Epidermal melanocyte (primary cell): ENCODE data around the gene IDE.

Experiments used
- DNase-seq: peaks from one replicate; pipeline ENCODE4 v3.0.0; 2011; ENCODE audit warnings: low spot score; ENCODE audit not compliant: insufficient read length

IDE gene

DNA sequence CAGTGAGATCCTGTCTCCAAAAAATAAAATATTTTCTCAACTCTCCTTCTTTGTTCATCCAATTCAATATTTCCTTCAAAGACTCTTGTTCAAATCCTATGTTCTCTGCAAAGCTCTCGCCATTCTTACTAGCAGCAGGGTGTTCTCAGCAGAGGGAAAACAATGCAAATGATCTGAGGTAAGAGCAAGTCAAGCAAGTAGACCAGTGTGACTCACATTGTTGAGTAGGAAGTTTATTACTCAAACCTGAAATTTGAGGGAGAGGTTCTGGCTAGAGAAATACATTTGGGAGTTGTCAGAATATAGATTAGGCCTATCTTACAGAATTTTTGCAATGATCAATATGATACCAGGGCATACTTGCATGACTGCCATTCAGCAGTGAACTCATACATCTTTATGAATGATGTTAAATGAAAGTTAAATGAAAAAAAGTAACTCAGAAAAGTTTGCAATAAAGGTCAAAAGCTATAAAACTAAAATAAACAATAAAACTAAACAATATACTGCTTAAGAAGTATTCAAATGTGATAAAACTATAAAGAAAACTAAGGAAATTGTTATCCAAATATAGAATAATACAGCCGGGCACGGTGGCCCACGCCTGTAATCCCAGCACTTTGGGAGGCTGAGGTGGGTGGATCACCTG, 5.8 kb downstream of the IDE start:
- no peak for DNase-seq

DNA sequence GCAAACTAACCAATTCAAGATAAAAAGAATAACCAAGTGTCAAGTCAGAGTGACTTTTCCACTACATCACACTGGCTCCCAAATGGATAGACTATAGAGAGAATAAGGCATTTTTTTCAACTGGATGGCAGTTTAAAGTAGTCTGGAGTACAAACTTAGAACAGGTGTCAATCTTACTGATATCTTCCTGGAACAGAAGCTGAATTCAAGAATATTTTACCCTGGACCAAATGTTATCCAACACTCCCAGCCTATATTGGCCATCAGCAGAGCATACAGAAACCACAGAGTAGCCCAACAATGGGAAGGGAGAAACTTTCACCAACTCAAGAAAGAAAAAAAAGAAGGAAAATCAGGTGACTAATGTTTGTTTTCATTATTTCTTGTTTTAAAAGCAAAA, 11.5 kb downstream of the IDE start:
- DNase-seq, result no peak

DNA sequence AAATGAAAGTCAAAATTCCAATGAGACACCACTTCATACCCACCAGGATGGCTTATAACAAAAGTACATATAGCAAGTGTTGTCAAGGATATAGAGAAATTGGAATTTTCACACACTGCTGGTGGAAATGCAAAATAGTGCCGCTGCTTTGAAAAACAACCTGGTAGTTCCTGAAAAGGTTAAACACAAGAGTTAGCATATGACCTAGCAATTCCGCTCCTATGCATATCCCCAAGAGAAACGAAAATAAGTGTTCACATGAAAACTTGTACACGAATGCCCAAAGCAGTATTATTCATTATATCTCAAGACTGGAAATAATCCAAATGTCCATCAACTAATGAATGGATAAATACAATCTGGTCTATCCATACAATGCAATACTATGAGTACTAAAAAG, 14.8 kb downstream of the IDE start:
- no peak for DNase-seq

DNA sequence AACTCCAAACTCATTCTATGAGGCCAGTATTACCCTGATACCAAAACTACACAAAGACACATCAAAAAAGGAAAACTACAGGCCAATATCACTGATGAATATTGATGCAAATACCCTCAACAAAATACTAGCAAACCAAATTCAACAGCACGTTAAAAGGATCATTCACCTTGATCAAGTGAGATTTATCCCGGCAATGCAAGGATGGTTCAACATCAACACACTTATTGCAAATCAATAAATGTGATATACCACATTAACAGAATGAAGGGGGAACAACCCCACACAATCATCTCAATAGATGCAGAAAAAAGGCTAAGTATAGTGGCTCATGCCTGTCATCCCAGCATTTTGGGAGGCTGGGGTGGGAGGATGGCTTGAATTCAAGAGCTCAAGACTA, 19.9 kb downstream of the IDE start:
- DNase-seq, result no peak

DNA sequence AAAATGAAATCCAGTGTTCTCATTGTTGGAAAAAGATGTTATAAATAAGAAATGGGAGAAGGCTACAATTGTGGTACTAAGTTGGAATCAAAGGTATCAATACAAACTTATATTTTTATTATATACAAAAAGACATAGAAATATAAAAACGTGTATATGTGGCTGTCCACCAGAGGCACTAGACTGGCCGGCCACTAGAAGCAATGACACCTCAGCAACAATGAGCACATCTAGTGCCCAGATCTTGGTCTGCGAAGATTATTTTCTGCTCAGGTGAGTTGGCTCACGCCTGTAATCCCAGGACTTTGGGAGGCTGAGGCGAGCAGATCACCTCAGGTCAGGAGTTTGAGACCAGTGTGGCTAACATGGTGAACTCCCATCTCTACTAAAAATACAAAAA, 21.6 kb downstream of the IDE start:
- DNase-seq, result no peak

DNA sequence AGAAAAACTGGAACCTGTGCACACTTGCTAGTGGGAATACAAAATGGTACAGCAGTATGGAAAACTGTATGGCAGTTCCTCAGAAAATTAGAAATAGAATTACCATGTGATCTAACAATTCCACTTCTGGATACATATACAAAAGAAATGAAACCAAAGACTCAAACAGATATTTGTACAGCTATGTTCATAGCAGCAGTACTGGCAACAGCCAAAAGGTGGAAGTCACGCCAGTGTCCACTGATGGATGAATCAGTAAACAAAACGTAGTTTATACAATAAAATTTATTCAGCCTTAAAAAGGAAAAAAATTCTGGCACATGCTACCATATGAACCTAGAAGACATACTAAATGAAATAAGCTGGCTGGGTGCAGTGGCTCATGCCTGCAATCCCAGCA, 23.0 kb downstream of the IDE start:
- no peak for DNase-seq

DNA sequence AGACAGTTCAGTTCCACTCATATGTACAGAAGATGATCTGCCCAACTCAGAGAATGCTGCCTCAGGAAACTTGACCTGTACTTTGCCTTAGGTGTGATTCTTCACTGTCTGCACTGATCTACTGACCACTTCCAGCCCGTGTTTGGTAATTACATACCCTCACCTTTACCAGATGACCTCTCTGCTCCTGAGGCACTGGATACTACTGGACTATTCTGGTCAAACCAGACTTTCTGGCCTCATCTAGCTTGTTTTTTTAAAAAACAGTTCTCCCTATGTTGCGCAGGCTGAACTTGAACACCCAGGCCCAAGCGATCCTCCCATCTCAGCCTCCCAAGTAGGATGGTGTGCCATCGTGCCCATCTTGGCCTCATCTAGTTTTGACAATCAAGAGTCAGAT, 26.2 kb downstream of the IDE start:
- DNase-seq, result no peak

DNA sequence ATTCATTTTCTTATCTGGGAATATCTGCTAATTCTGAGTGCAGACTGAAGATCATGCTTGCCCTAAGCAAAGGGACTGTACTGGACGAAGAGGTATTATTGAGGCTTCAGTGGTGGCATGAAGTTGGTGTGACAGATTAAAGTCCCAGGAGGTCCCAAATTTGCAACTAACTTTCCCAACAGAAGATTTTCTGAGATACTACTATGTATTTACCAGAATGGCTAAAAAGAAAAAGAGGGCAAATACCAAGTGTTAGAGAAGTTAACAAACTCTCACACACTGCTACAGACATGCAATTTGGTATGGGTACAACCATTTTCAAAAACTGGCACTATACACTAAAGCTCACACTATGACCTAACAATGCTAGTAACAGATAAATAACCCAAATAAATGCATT, 28.3 kb downstream of the IDE start:
- DNase-seq, result no peak

DNA sequence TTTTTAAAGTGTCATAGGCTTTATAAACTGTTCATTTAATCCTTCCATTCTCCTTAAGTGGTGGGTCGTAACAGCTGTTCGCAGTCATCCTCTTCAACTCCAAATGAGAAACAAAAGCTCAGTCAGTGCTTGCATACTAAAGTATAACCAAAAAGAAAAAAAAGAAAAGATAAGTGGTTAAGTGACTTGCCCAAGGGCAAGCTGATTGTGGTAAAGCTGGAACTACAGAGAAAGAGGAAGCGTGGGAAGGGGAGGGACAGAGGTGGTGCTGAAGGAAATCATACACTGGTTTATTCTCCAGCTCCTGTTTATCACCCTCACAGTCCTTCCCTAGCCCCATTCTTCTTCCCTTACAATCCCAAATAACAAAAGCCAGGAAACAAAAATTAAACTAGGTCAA, 29.6 kb downstream of the IDE start:
- peak; percentile 37 for DNase-seq

DNA sequence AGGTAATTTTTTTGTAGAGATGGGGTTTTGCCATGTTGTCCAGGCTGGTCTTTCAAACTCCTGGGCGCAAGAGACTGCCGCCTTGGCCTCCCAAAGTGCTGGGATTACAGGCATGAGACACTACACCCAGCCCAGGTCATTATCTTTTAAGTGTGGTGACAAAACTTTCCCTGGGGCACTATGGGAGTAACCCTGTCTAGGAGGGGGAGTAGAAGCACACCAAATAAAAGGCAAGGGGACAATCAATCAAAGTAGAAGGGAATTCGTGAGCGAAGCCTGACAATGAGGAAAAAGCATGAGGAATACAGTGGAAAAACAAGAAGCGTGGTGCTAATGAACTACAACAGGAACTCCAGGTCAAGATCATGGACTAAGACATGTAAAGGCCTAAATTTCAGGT, 31.4 kb downstream of the IDE start:
- DNase-seq, result no peak

DNA sequence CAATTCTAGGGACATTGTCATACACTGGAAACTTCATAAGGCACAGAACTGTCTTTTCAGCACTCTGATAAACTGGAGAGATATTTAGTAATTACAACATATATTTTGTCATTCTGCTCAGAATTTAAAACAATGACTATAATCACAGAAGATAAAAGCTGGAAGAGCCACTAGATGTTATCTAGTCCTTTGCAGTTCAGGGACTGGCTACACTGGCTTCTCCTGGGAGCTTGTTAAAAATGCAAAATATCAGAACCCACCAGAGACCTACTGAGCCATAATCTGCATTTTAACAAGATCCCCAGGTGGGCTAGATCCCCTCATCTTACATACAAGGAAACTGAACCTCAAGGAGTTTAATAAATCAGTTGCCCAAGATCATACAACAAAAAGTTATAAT, 32.3 kb downstream of the IDE start:
- no peak for DNase-seq

DNA sequence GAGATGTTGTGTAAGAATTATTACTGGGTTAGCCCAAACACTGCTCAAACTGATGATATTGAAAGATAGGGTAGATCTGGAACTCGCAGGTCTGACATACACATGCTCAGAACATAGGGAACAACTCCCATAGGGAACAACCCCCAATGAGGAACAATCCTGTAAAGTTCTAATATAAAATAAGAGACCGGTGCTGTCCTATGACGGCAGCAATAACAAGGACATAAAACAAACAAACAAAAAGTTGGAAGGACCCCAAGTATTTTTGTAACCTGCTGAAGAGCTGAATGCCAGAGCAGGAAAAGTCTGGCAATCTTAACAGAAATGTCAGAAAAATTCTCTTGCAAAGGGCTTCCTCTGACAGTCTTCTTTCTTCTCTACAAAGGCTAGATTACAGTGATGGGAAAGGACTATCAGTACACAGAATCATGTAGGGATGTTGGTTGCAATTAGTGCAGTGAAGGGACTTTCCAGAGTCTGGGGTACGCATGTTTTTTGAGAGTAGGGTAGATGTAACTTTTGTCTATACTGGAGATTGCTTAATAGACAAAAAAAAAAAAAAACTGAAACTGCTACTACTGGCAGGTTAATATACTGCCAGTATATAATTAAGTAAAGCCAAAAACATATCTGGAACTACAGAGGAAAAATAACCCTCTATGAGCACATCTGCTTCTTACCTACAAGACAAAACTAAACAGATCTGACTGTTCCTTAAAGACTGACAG, 35.5 kb downstream of the IDE start:
- DNase-seq, result no peak

DNA sequence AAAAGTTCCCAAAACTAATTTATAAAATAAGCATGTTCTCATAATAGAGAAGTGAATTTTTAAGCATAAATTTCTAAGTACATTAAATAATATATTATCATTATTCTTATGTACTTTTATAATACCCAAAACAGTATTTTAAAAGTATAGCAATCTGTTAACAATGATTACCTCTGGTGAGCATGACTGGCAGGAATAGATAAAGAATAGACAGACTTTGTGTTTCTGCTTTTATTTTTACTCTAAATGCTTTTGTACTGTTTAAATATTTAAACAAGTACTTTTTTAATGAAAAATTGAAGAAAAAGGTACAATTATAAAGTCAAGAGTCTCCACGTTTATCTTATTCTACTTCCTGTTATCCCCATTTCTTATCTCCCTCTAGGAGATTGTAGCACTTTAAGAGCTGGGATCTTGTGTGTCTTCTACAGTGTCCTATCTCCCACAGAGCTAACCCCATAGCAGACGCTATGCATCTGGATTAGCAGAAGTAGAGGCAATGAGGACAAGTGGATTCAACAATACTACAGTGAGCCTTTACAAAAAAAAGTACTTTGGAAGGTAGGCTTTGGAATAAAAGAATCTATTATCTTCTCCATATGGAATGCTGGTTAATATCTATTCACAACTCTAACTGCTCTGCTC, 42.9 kb downstream of the IDE start:
- no peak for DNase-seq

DNA sequence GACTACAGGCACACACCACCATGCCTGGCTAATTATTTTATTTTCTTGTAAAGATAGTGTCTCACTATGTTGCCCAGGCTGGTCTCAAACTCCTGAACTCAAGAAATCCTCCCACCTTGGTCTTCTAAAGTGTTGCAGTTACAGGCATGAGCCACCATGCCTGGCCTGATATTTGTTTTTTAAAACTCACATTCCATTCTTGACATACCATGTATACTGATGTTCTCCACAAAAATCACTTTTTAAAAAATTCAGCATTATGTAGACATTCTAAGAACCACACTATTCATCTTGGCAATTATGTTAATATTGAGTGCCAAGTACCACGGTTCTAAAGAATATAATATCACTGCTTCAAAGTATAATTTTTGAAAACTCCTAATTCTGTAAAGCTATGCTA, 43.5 kb downstream of the IDE start:
- no peak for DNase-seq

DNA sequence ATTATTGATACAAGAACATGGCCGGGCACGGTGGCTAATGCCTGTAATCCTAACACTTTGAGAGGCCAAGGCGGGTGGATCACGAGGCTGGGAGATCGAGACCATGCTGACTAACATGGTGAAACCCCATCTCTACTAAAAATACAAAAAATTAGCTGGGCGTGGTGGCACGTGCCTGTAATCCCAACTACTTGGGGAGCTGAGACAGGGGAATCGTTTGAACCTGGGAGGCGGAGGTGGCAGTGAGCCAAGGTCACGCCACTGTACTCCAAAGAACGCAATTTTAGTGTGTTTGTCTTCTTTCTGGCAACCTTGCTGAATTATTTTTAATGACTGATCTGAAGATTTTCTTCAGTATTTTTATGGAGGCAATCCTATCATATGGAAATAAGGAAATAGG, 46.2 kb downstream of the IDE start:
- DNase-seq, result no peak

DNA sequence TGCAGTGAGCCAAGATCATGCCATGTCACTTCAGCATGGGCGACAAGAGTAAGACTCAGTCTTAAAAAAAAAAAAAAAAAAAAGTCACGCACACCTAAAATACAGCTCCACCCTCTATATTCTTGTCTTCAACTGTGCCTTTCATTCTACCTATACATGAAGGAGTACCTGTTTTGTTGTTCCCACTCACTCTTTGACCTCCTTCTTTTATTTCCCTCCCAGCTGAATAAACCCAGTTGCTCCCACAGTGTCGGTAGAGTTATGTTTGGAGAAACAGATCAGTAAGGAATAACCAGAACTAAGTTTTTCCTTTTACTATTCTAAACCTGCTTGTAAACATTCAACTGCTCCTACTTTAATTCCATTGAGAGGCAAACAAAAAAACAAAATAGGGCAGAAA, 50.3 kb downstream of the IDE start:
- DNase-seq, result no peak

DNA sequence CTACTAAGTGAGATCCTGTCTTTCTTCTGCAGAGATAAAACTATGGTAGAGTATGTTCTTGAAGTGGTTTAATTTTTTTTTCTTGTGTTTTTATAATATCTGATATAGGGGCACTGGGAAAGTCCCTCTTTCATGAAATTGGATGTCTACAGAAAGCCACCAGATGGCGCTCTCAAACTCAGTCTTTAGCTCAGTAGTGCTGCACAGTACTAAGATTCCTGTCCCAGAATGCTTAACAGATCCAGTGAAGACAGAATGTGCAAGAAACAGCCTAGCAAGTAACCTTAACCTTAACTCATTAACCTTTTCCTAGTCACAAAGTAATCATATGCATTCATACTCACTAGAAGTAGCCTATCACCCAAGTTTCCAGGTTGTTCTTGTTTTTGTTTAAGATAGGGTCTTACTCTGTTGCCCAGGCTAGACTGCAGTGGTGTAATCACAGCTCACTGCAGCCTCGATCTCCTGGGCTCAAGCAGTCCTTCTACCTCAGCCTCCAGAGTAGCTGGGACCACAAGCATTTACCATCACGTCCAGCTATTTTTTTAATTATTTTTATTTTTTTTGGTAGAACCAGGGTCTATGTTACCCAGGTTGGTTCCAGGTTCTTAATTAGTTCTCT, 56.7 kb downstream of the IDE start:
- peak; percentile 37 for DNase-seq

DNA sequence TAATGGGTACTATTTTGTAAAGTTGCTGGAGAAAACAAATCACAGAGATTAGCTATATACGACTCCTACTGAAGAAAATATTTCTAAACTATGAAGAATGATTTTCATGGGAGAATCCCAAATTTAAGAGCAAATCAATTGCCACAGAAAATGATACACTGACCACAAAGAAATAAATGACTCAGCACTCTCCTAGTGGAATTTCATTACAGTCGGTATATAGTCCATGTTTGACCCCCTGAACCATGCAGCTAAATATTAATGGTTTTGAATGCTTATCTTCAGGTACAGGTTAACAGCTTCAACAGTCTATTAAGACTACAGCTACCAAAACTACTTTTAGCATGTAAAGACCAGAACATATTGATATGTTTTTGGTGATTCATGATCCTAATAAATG, 65.0 kb downstream of the IDE start:
- no peak for DNase-seq

DNA sequence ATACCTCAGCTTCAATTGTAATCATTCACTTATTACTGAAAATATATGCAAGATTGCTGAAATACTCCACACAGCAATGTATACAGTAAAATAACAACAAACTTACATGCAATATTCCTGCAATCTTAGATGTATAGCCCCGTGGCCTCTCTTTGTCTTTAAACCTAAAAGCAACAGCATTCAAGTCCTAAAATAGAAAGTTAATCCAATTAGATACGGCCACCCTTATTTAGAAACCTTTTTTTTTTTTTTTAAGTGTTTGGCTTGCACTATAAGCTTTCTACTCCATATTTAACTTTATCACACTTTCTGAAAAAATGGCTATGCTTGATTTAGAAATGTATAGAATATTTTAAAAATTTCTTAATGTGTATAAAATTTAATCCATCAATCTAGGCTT, 67.6 kb downstream of the IDE start:
- DNase-seq, result no peak

DNA sequence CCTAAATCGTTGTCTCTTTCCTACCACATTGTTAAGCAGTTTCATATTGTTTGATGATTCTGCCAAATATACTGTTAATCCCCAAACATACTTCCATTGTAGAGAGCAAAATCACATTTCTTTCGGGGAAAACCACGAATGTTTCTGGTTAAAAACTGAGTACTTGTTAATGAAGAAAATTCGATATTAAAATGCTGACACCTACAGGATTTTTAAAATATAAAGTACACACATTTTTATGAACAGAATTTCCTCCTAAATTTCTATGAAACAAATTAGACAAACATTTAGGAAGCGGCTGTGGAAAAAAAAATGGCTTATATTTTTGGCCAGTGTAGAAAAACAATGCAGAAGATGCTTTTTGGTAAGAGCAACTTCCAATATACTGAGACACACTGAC, 68.8 kb downstream of the IDE start:
- no peak for DNase-seq

DNA sequence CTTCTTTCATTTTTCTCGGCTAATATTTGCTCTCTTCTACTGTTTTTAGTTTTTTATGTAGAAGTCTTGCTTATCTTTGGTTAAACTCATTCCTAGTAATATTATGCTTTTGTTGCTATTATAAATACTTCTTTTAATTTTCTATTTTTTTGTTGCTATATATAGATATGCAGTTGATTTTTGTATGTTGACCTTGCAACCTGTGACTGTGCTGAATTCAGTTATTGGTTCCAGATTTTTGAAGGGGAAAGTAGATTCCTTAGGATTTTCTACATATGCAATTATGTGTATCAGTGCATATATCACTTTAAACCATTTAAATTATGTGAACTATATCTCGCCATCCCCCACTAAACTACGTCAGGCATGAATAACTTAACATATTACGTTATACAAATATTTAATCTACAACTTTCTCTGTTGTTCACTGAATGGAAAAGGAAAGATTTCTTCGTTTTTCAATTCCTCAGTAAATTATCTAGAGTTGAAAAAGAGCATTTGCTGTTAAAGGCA, 71.5 kb downstream of the IDE start:
- DNase-seq, result no peak

DNA sequence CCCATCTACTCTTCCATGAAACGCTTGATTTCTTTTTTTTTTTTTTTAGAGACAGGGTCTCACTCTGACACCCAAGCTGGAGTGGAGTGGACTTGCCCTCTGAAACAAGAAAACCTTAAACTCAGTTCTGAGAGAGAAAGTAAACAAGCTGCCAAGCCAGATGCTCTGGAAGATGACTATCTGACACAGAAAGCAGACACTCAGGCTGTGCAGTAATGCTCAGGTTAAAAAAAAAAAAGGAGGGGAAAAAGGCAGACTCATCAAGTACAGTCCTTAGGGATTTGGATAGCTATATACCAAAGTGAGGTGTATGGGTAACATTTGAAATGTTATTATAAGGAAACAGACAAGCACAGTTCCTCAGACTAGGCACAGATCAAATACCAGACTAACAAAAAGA, 80.5 kb downstream of the IDE start:
- DNase-seq, result no peak
